Measurements from ENCODE around the gene CELF5.
"Not testable (repeated sequence)": the region's sequence is repeated elsewhere in the genome, so short reads cannot be mapped to it uniquely, and the experiment has no call there.

The CELF5 gene

DNA sequence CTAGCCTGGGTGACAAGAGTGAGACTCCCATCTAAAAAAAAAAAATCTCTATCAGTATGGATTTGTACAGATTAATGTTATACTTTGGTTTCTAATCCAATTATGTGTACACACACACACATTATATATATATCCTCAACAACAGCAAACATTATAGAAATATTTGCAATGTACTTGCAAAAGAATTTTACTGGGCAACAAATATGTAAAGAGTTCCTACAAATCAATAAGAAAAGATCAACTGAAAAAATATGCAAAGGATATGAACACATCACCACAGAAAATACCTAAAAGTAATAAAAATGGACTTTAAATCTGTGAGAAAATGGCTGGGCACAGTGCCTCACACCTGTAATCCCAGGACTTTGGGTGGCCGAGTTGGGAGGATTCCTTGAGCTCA lies 101.0 kb downstream of the CELF5 start:
- DNase-seq = no peak

DNA sequence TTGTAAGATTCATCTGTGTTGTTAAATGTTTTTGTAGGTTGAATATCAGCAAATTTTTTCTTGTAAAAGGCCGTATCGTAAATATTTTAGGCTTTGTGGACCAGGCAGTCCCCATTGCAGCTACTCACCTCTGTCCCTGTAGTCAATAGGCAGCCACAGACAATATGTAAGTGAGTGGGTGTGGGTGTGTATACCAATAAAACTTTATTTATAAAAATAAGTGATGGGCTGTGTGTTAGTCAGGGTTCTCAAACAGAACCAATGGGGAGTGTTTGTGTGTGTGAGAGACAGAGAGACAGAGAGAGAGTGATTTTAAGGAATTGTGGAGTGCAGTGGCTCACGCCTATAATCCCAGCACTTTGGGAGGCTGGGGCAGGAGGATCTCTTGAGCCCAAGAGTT lies 104.3 kb downstream of the CELF5 start:
- DNase-seq = no peak

DNA sequence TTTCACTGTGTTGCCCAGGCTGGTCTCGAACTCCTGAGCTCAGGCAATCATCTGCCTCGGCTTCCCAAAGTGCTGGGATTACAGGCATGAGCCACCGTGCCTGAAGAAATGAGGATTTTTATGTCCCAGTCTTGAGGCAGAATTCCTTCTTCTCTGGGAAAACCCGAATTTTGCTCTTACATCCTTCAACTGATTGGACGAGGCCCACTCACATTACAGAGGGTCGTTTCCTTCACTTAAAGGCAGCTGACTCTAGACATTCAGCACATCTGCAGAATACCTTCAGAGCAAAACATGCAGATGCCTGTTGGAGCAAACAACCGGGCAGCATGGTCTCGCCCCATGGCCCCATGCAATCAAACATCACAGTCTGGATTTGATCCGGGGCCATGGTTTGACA lies 105.6 kb downstream of the CELF5 start:
- no peak for DNase-seq

DNA sequence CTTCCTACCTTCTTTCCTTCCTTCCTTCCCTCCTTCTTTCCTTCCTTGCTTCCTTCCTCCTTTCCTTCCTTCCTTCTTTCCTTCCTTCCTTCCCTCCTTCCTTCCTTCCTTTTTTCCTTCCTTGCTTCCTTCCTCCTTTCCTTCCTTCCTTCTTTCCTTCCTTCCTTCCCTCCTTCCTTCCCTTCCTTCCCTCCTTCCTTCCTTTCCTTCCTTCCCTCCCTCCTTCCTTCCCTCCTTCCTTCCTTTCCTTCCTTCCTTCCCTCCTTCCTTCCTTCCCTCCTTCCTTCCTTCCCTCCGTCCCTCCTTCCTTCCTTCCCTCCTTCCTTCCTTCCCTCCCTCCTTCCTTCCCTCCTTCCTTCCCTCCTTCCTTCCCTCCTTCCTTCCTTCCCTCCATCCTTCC lies 107.8 kb downstream of the CELF5 start:
- not testable (repeated sequence) for DNase-seq

- DNase-seq = no peak
Observed at GRCh38 chr19:3333020-3333583, 108.6 kb downstream of the CELF5 start.

DNA sequence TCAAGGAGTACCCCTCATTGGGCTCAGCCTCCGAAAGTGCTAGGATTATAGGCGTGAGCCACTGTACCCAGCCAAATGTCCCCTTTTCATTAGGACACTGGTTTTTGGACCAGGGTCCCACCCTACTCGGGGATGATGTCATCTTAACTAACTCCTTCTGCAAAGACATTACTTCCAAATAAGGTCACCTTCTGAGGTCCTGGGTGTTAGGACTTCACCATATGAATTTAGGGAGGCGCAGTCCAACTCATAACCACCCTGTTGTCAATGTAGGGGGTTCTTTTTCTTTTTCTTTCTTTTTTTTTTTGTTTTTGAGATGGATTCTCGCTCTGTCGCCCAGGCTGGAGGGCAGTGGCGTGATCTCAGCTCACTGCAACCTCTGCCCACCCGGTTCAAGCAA lies 109.2 kb downstream of the CELF5 start:
- no peak for DNase-seq

- not testable (repeated sequence) for DNase-seq
Observed at GRCh38 chr19:3334749-3335430, 110.4 kb downstream of the CELF5 start.

GRCh38 chr19:3335431-3336350 lies 111.2 kb downstream of the CELF5 start:
- DNase-seq = no peak

- DNase-seq = no peak
Observed at GRCh38 chr19:3336351-3336679, 111.9 kb downstream of the CELF5 start.

DNA sequence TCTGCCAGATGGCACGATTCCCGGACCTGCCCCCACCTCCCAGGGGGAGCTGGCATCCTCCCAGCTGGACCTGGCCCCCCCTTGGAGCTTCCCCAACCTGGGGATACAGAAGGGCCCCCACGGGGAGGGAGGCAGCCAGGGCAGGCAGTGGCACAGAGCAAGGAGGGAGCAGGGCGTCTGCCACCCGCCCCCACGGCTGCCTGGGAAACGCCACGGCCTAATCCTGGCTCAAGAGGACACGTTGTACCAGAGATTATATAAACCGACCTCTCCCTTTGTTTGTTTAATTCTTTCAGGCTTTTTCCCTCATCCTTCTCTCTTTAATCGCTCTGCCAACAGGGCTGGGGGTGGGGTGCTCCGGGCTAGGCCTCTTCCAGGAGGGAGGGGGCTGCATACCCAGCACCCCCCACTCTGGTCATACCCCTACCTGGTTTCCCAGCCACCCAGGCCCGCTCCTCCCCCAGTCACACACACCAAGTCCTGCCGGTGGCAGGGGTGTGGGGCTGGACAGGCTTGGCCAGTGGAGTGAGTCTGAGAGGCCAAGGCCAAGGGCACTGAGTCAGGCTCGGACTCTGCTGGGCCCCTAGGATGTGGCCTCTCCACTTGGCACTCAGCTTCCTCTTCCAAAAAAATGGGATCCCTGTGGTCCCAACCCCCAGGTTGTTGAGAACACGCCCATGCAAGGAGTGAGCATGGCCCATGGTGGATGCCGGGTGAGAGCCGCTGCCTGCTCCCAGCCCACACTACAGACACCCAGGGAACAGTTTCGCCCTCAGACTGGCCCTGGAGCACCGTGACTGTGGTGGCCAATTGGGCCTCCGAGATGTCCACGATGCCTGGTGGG lies 112.4 kb downstream of the CELF5 start:
- DNase-seq = no peak

DNA sequence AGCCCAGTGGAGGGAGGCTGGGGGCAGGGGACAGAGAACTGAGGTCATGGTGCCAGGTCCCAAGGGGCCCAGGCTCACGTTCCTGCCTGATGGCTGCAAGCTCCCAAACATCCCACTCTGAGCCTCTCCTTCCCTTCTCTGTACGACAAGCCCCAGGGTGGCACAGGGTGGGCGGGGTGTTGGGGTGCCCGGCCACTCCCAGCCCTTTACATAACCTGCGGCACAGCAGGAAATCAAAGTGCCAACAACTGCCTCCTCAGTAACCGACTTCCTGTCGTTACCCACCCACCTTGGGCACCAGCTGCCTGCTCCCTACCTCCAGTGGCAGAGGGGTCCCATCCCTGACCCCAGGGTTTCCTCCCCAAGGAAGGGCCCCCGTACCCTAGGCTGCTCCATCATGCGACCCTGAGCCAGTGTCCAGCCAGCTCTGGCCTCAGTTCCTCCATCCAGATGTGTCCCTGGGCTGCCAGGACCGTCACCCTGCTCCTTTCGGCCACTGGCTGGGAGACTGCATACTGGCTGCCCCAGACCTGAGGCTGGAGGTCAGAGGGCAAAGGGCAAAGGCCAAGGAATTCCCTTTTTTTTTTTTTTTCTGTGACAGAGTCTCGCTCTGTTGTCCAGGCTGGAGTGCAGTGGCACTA lies 114.2 kb downstream of the CELF5 start:
- DNase-seq = no peak

DNA sequence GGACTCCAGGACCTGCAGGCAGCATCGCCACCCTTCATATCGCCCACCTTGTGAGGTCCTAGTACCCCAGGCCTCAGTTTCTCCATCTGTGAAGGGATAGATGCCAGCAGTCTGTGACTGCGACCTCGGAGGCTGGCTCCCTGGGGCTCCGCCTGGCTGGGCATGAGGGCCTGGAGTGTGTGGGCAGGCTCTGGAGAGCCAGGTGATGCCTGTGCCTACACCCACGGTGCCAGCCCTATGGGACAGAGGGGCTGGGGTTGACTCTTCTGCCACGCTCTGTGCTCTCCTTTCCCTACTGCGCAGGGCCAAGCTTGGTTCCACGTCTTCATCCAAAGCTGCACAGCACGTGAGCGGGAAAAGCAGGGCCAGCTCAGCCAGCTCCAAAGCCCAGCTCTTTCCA lies 115.9 kb downstream of the CELF5 start:
- DNase-seq = no peak

DNA sequence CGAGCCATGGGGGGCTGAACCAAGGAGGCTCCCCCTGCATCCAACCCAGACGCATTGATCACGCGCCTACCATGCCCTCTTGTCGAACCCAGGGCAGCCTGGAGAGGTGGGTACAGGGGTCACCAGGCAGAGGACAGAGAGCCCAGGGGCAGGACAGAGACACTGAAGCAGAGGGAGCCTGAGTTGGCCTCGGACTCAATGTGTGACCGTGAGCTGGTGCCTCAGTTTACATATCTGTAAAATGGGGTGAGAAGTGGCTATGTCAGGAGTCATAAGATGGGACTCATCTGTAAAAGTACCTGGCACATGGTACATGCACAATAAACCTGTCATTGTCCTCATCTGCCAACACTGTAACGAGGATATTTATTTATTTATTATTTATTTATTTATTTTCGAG lies 117.8 kb downstream of the CELF5 start:
- DNase-seq = no peak

GRCh38 chr19:3342962-3343361 lies 118.5 kb downstream of the CELF5 start:
- DNase-seq = not testable (repeated sequence)

GRCh38 chr19:3343619-3344502 lies 119.4 kb downstream of the CELF5 start:
- DNase-seq = no peak

DNA sequence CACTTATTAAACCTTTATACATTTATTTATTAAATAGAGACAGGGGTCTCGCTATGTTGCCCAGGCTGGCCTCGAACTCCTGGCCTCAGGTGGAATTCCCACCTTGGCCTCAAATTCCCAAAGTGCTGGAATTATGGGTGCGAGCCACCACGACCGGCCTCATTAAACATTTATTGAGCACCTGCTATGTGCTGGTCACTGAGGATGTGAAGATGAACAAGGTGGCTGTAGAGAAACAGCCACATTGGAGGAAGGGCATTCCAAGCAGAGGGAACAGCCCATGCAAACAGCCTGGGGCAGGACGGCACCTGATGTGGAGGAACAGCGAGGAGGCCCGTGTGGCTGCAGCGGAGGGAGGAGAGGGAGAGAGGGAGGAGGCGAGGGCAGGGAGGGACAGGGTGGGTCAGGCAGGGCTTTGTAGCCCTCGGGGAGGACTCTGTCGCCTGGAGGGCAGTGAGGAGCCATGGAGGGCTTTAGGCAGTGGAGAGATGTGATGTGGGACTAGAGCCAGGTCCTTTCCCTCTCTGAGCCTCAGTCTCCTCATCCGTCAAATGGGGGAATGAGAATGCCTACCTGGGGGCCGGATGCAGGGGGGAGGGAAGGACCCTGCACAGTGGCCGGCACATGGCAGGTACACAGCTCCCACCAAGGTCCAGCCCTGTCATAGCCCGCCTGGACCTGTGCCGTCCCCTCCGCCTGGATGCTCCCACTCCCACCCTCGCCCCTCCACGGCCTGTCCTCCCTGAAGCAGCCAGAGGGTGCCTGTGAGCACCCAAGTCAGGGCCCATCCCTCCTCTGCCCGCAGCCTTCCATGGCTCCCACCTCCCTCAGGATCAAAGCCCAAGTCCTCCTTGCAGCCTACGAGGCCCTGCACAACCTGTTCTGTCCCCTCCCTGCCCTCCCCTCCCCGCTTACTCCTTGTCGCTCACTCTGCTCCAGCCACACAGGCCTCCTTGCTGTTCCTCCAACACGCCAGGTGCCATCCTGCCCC lies 120.4 kb downstream of the CELF5 start:
- DNase-seq = no peak

- no peak for DNase-seq
Observed at GRCh38 chr19:3345850-3346460, 121.5 kb downstream of the CELF5 start.

Data from retina (tissue), 1 donor.